Esophagus muscularis mucosa (tissue), 4 donors: ENCODE results near the gene MYH10. TPM values are rescaled to one million over a fixed set of nuclear protein-coding genes. Genes with fewer than 3 reads are reported as not detected.

ENCODE experiments used
- DNase-seq: peaks from one replicate; pipeline ENCODE4 v3.0.0-alpha.2; 2017; ENCODE audit errors: extremely low spot score
- H3K27ac ChIP-seq, 4 donors: fragments of 200-600 bp; sonication (generic); replicated peaks in 1 of 4; 1 replicate in 3 of 4; 2 replicates in 1 of 4; pipeline ENCODE4 v1.5.1; 2016 to 2019; ENCODE audit warnings: mild to moderate bottlenecking in 1 of 4
- H3K27me3 ChIP-seq, 4 donors: fragments of 200-600 bp; sonication (generic); one replicate each; pipeline versions ENCODE4 v1.5.1 to v1.6.0; 2016 to 2019
- H3K36me3 ChIP-seq, 4 donors: fragments of 200-600 bp; sonication (generic); one replicate each; pipeline ENCODE4 v1.5.1; 2016 to 2019
- H3K4me1 ChIP-seq, 4 donors: fragments of 200-600 bp; sonication (generic); one replicate each; pipeline ENCODE4 v1.5.1; 2016 to 2019
- H3K4me3 ChIP-seq, 4 donors: fragments of 200-600 bp; sonication (generic); 1 replicate in 2 of 4; 2 replicates in 2 of 4; pipeline ENCODE4 v1.5.1; 2016 to 2019; ENCODE audit warnings: mild to moderate bottlenecking in 4 of 4, moderate library complexity in 1 of 4
- H3K9me3 ChIP-seq, 4 donors: fragments of 200-600 bp; sonication (generic); 1 replicate in 3 of 4; 2 replicates in 1 of 4; pipeline ENCODE4 v1.5.1; 2016 to 2019
- CTCF ChIP-seq, 3 experiments: fragments of 200-600 bp in 2 of 3; fragments of 450-650 bp in 1 of 3; sonication (generic) in 2 of 3; IDR thresholded peaks; one replicate each; pipeline ENCODE4 v1.5.1; 2017 to 2019; ENCODE audit warnings: antibody characterized with exemption in 3 of 3, mild to moderate bottlenecking in 2 of 3, moderate library complexity in 1 of 3
- EP300 ChIP-seq: sonication (generic); formaldehyde crosslinking; IDR thresholded peaks from one replicate; pipeline ENCODE4 v1.6.1; 2017; ENCODE audit warnings: antibody characterized with exemption
- POLR2A ChIP-seq: fragments of 450-650 bp; IDR thresholded peaks from one replicate; pipeline ENCODE4 v1.6.1; 2017; ENCODE audit warnings: antibody characterized with exemption, moderate library complexity, mild to moderate bottlenecking, low read depth
- POLR2AphosphoS5 ChIP-seq, 2 donors: sonication (generic); formaldehyde crosslinking; IDR thresholded peaks; one replicate each; pipeline ENCODE4 v1.6.1; 2017; ENCODE audit warnings: antibody characterized with exemption in 2 of 2
- WGBS: methylation state at CpG from one replicate; pipeline ENCODE4 v1.1.5; 2018; 5-methylcytosine and 5-hydroxymethylcytosine counted together
- intact Hi-C: fragments of 100-400 bp; cut with DNase I; formaldehyde crosslinking; loops from one replicate; pipeline ENCODE4 v1.15.1; 2023
- total RNA-seq, 4 donors: library from RNA; depleted of rRNA; stranded (reverse); fragments of >200 nt; gene quantifications; one replicate each; pipeline versions ENCODE4 v1.1.0 to v1.2.1, GENCODE V29; 2016

The MYH10 gene
- total RNA-seq, 4 donors from 2014 or later, result 18.9 to 42.0 (median 29.3) TPM

GRCh38 chr17:8518326-8518725 is 112.2 kb downstream of the MYH10 start:
- Histone ChIP-seq H3K4me1 (no peaks in the 10 kb centered on the region), H3K27me3 (no peaks in the 10 kb centered on the region), H3K9me3 (no peaks in the 10 kb centered on the region), H3K27ac (no peak overlapping the region), H3K4me3 (no peak overlapping the region), H3K36me3 (peaks cover 15 to 75% (median 56%) of the 10 kb centered on the region in 4 donors)
- intact Hi-C loops, result no loop called here
- DNase-seq, result no peak
- TF ChIP-seq POLR2AphosphoS5 (IDR thresholded peaks at IDR 0.05) (no peak), EP300 (no peak), POLR2A (no peak), CTCF (IDR thresholded peaks at IDR 0.05) (no peak)
- 96% methylated on average over 6 of the region's 6 CpGs for WGBS

GRCh38 chr17:8514801-8515200 is 115.7 kb downstream of the MYH10 start:
- Histone ChIP-seq H3K9me3 (no peaks in the 10 kb centered on the region), H3K27me3 (no peaks in the 10 kb centered on the region), H3K36me3 (peaks cover 17 to 80% (median 58%) of the 10 kb centered on the region in 4 donors), H3K27ac (no peak overlapping the region), H3K4me1 (no peaks in the 10 kb centered on the region), H3K4me3 (no peak overlapping the region)
- no peak for DNase-seq
- 94% methylated on average over 11 of the region's 11 CpGs for WGBS
- intact Hi-C loops, result no loop called here
- TF ChIP-seq POLR2AphosphoS5 (IDR thresholded peaks at IDR 0.05), result no peak
- no peak for TF ChIP-seq CTCF (IDR thresholded peaks at IDR 0.05)
- TF ChIP-seq POLR2A, result no peak
- TF ChIP-seq EP300, result no peak

GRCh38 chr17:8506145-8506544 is 124.4 kb downstream of the MYH10 start:
- no peak for DNase-seq
- Histone ChIP-seq H3K27me3 (no peaks in the 10 kb centered on the region), H3K4me1 (peaks cover 0 to 19% (median 9%) of the 10 kb centered on the region in 4 donors), H3K36me3 (peaks cover 20 to 51% (median 34%) of the 10 kb centered on the region in 4 donors), H3K27ac (peak overlapping the region in 2 of 4 donors; percentile 5 to 40), H3K4me3 (peak overlapping the region; percentile 18 to 30 (median 28)), H3K9me3 (no peaks in the 10 kb centered on the region)
- intact Hi-C loops, result no loop called here
- whole genome bisulfite sequencing, result 44% methylated on average over 14 of the region's 14 CpGs
- peak in 1 of 2 donors; percentile 22 for TF ChIP-seq POLR2AphosphoS5 (IDR thresholded peaks at IDR 0.05)
- no peak for TF ChIP-seq EP300
- TF ChIP-seq POLR2A, result no peak
- TF ChIP-seq CTCF (IDR thresholded peaks at IDR 0.05), result no peak

- 95% methylated on average over 17 of the region's 18 CpGs for WGBS
- Histone ChIP-seq H3K9me3 (no peaks in the 10 kb centered on the region), H3K36me3 (peaks cover 18 to 62% (median 44%) of the 10 kb centered on the region in 4 donors), H3K4me3 (no peak overlapping the region), H3K27ac (no peak overlapping the region), H3K4me1 (peaks cover 0 to 19% (median 9%) of the 10 kb centered on the region in 4 donors), H3K27me3 (no peaks in the 10 kb centered on the region)
- intact Hi-C loops, result no loop called here
- TF ChIP-seq POLR2A (no peak), EP300 (no peak), CTCF (IDR thresholded peaks at IDR 0.05) (no peak), POLR2AphosphoS5 (IDR thresholded peaks at IDR 0.05) (no peak)
- DNase-seq, result no peak
Observed at GRCh38 chr17:8504460-8505207, 125.9 kb downstream of the MYH10 start.
